ENCODE measurements around the gene SLC9C1.
A peak's percentile ranks its signal among the peaks of the same experiment; 100 is the strongest.

SLC9C1 gene

DNA sequence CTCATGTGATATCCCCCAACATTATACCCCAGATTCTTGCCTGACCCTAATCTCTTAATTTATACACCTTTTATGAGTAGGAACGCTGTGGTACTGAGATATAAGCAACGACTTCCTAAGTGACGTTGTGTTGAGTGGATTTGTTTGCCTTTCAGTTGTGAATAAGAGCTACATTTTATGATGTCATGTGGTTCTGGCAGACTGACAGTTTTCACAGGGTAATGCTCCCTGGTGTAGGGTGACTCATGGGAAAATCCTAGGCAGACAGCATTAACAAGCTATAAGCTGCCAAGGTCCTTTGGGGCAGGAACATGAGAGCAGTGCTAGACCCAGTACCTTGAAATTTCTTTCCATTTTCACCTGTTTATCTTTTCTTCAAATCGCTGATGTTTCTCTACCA, 196.6 kb downstream of the SLC9C1 start:
- peak; percentile 20 for DNase-seq

DNA sequence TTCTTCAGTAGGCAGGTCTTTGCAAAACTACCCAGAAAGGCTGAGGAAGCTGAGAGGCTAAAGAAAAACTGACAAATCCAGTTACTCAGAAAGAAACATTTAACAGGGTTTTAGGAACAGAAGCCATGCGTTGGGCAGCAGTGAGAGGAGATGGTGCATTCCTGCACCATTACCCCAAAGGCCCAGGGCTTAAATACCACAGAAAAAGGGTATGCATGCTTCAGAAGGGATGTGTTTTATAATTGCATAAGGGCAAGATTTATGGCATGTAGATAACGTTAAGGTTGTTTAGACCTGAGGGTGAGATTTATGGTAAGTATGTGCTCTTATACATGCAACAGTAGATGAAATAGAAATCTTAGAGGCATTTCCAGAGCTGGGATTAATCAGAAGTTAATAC, 197.8 kb downstream of the SLC9C1 start:
- no peak for DNase-seq

DNA sequence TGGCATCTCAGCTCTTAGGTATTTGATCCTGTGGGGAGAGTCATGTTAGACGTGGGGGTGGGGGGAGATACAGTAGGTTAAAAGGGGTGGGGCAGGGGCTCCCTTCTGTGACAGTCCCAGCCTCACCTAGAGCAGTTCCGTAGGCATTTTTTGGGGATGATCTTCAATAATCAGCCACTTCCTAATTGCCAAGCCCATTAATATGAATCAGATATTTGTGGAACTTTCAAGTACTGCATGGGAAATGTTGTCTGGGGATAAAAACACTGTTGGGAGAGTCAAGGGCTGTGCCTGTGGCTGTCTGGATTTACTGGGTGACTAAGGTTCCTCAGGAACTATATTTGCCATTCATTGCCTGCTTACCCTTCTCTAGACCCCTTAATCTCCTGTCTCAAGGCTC, 198.3 kb downstream of the SLC9C1 start:
- DNase-seq, result no peak

- DNase-seq, result no peak
These were observed 200.9 kb downstream of the SLC9C1 start for GRCh38 chr3:112093180-112093522.

- DNase-seq, result no peak
These were observed 201.4 kb downstream of the SLC9C1 start for GRCh38 chr3:112092496-112093179.

DNA sequence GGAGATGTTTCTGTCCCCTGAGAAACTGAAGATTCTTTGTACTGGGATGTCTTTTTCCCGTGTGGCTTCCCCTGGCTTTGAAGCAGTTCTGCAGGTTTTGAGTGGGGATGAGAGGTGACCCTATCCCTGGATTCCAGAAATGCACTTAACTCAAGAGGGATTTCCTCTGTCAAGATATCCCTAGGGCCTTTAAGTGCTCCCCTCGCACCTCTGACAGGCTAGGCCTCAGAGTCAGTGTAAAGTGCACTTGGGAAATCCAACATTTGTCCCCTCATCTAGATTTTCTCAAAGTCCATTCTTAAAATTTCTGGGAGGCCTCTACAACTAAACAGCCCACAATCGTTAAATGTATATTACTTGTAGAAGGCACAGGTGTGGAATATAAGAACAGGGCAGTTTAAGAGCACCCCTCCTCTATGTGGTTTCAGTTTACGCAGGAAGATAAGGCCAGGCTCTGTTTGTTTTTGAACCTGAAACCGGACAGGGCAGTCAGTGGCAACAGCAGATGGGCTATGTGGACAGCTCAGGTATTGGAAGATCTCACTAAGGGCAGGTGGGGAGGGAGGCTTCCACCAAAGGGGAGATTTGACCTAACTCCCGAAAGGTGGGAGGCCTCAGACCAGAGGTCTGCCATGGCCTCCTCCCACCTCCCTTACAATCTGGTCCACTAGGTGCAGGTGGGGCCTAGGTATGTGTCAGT, 203.0 kb downstream of the SLC9C1 start:
- no peak for DNase-seq
